ENCODE data around the gene ANAPC4. TPM values are rescaled to one million over a fixed set of nuclear protein-coding genes. Genes with fewer than 3 reads are reported as not detected.
A peak's percentile ranks its signal among the peaks of the same experiment; 100 is the strongest.

The ANAPC4 gene
- total RNA-seq, 1 donor from 2014 or later = 34.2 TPM

GRCh38 chr4:25377572-25378436 is 741 bp downstream of the ANAPC4 start:
- no peak for FAIRE-seq
- DNase-seq (ENCODE audit: low spot score in 2 of 2) = peak in 1 of 2 donors; percentile 12

GRCh38 chr4:25378437-25378743 is 1.3 kb downstream of the ANAPC4 start:
- no peak for DNase-seq (ENCODE audit: low spot score in 2 of 2)
- FAIRE-seq = no peak

GRCh38 chr4:25379591-25379990 is 2.5 kb downstream of the ANAPC4 start:
- FAIRE-seq = no peak
- DNase-seq (ENCODE audit: low spot score in 2 of 2) = no peak

GRCh38 chr4:25383647-25384046 is 6.6 kb downstream of the ANAPC4 start:
- FAIRE-seq (no peak), DNase-seq (ENCODE audit: low spot score in 2 of 2) (no peak)

- no peak for FAIRE-seq
These were observed 9.9 kb downstream of the ANAPC4 start for GRCh38 chr4:25386926-25387325.

GRCh38 chr4:25397305-25397704 is 20.2 kb downstream of the ANAPC4 start:
- DNase-seq (ENCODE audit: low spot score in 2 of 2) = no peak
- no peak for FAIRE-seq

More at GRCh38 chr4:25386926-25387325, 9.9 kb downstream of the ANAPC4 start:
- no peak for DNase-seq (ENCODE audit: low spot score in 2 of 2)

- FAIRE-seq (no peak), DNase-seq (ENCODE audit: low spot score in 2 of 2) (no peak)
These were observed 22.4 kb downstream of the ANAPC4 start for GRCh38 chr4:25399510-25399909.

GRCh38 chr4:25401066-25401465 is 24.0 kb downstream of the ANAPC4 start:
- FAIRE-seq = no peak

GRCh38 chr4:25402521-25402920 is 25.5 kb downstream of the ANAPC4 start:
- FAIRE-seq (no peak), DNase-seq (ENCODE audit: low spot score in 2 of 2) (no peak)

More at GRCh38 chr4:25401066-25401465, 24.0 kb downstream of the ANAPC4 start:
- DNase-seq (ENCODE audit: low spot score in 2 of 2) = no peak

GRCh38 chr4:25403699-25404098 is 26.6 kb downstream of the ANAPC4 start:
- DNase-seq (ENCODE audit: low spot score in 2 of 2) (no peak), FAIRE-seq (no peak)

- DNase-seq (ENCODE audit: low spot score in 2 of 2) (no peak), FAIRE-seq (no peak)
These were observed 28.4 kb downstream of the ANAPC4 start for GRCh38 chr4:25405453-25405852.

- no peak for FAIRE-seq
- no peak for DNase-seq (ENCODE audit: low spot score in 2 of 2)
These were observed 29.1 kb downstream of the ANAPC4 start for GRCh38 chr4:25406081-25406692.

- DNase-seq (ENCODE audit: low spot score in 2 of 2) (no peak), FAIRE-seq (no peak)
These were observed 33.9 kb downstream of the ANAPC4 start for GRCh38 chr4:25410820-25411529.

GRCh38 chr4:25413261-25413660 is 36.2 kb downstream of the ANAPC4 start:
- no peak for DNase-seq (ENCODE audit: low spot score in 2 of 2)
- no peak for FAIRE-seq

GRCh38 chr4:25417014-25417413 is 40.0 kb downstream of the ANAPC4 start:
- DNase-seq (ENCODE audit: low spot score in 2 of 2) (no peak), FAIRE-seq (no peak)

GRCh38 chr4:25420931-25421330 is 43.9 kb downstream of the ANAPC4 start:
- DNase-seq (ENCODE audit: low spot score in 2 of 2) = no peak
- no peak for FAIRE-seq

GRCh38 chr4:25421816-25422525 is 44.9 kb downstream of the ANAPC4 start:
- DNase-seq (ENCODE audit: low spot score in 2 of 2) (no peak), FAIRE-seq (no peak)

GRCh38 chr4:25423548-25423947 is 46.5 kb downstream of the ANAPC4 start:
- no peak for FAIRE-seq
- DNase-seq (ENCODE audit: low spot score in 2 of 2) = no peak

- FAIRE-seq (no peak), DNase-seq (ENCODE audit: low spot score in 2 of 2) (no peak)
These were observed 47.6 kb downstream of the ANAPC4 start for GRCh38 chr4:25424539-25425228.

GRCh38 chr4:25425361-25425760 is 48.3 kb downstream of the ANAPC4 start:
- DNase-seq (ENCODE audit: low spot score in 2 of 2) = no peak
- FAIRE-seq = no peak

Data from frontal cortex (tissue), 4 donors.